A673 (cell line): ENCODE measurements around the gene WDR43.

Experiments used
- CTCF ChIP-seq: fragments of 300-800, 200-600 bp; sonication (generic); conservative IDR thresholded peaks from 2 replicates; pipeline ENCODE4 v1.5.1; 2017; ENCODE audit warnings: low read depth, mild to moderate bottlenecking, antibody characterized with exemption, low read length, moderate library complexity, mixed read lengths
- EZH2 ChIP-seq: fragments of 200-600 bp; sonication (generic); IDR thresholded peaks from 2 replicates; pipeline ENCODE4 v1.6.1; 2017; ENCODE audit warnings: borderline replicate concordance, low read depth, mild to moderate bottlenecking, mixed read lengths, antibody characterized with exemption, low read length; ENCODE audit not compliant: poor library complexity, severe bottlenecking

GRCh38 chr2:28956415-28956826 is 62.0 kb downstream of the WDR43 start:
- TF ChIP-seq EZH2, result no peak
- peak; percentile 30; the same call in 1 of the 2 replicates for TF ChIP-seq CTCF
